Liver (tissue), 9 donors: Measurements from ENCODE around the gene SC5D. TPM values are rescaled to one million over a fixed set of nuclear protein-coding genes. Genes with fewer than 3 reads are reported as not detected.

Source experiments
- DNase-seq: peaks from one replicate; pipeline ENCODE4 v3.0.0-alpha.2; 2017; ENCODE audit warnings: low spot score
- H3K27ac ChIP-seq, 2 donors: one replicate each; pipeline ENCODE4 v1.7.0; 2013; ENCODE audit warnings: inconsistent platforms in 2 of 2, low read length in 2 of 2, control low read depth in 1 of 2, low read depth in 1 of 2, mild to moderate bottlenecking in 1 of 2
- H3K27me3 ChIP-seq, 4 donors: one replicate each; pipeline versions ENCODE4 v1.6.1 to v1.7.0; 2013; ENCODE audit warnings: low read length in 3 of 4, inconsistent platforms in 1 of 4, mild to moderate bottlenecking in 1 of 4, moderate library complexity in 1 of 4; ENCODE audit not compliant: control insufficient read depth in 4 of 4, insufficient read depth in 4 of 4
- H3K36me3 ChIP-seq, 4 donors: one replicate each; pipeline versions ENCODE4 v1.6.1 to v1.7.0; 2013; ENCODE audit warnings: low read length in 3 of 4, mild to moderate bottlenecking in 3 of 4, low read depth in 1 of 4, moderate library complexity in 1 of 4; ENCODE audit not compliant: control insufficient read depth in 4 of 4, insufficient read depth in 3 of 4
- H3K4me1 ChIP-seq, 4 donors: one replicate each; pipeline versions ENCODE4 v1.6.1 to v1.7.0; 2013; ENCODE audit warnings: low read length in 3 of 4, mild to moderate bottlenecking in 3 of 4, moderate library complexity in 1 of 4; ENCODE audit not compliant: control insufficient read depth in 4 of 4, insufficient read depth in 4 of 4
- H3K4me3 ChIP-seq, 3 donors: one replicate each; pipeline versions ENCODE4 v1.6.1 to v1.7.0; 2013; ENCODE audit warnings: low read length in 3 of 3, control low read depth in 1 of 3, low read depth in 1 of 3, mild to moderate bottlenecking in 1 of 3
- H3K9ac ChIP-seq, 2 donors: one replicate each; pipeline ENCODE4 v1.7.0; 2013; ENCODE audit warnings: low read length in 2 of 2, mild to moderate bottlenecking in 2 of 2, moderate library complexity in 2 of 2, control low read depth in 1 of 2, low read depth in 1 of 2
- H3K9me3 ChIP-seq, 4 donors: one replicate each; pipeline versions ENCODE4 v1.6.1 to v1.7.0; 2013; ENCODE audit warnings: low read length in 3 of 4; ENCODE audit not compliant: control insufficient read depth in 4 of 4
- ATF3 ChIP-seq: IDR thresholded peaks from 2 replicates; pipeline ENCODE4 v1.6.1; 2016; ENCODE audit warnings: antibody characterized with exemption
- CTCF ChIP-seq: fragments of 150-350 bp; IDR thresholded peaks from 2 replicates; pipeline ENCODE4 v1.5.1; 2017; ENCODE audit warnings: improper control_type of control experiment, low read depth, low read length; ENCODE audit not compliant: missing input control
- EGR1 ChIP-seq, 2 donors: IDR thresholded peaks; 2 replicates each; pipeline ENCODE4 v1.6.1; 2016 to 2018; ENCODE audit warnings: antibody characterized with exemption in 2 of 2, low read depth in 2 of 2
- FOXA1 ChIP-seq: IDR thresholded peaks from 2 replicates; pipeline ENCODE4 v1.6.1; 2016; ENCODE audit warnings: antibody characterized with exemption
- FOXA2 ChIP-seq: IDR thresholded peaks from 2 replicates; pipeline ENCODE4 v1.6.1; 2016; ENCODE audit warnings: antibody characterized with exemption
- GABPA ChIP-seq, 2 donors: IDR thresholded peaks in 1 of 2; conservative IDR thresholded peaks in 1 of 2; 2 replicates each; pipeline ENCODE4 v1.6.1; 2016; ENCODE audit warnings: antibody characterized with exemption in 2 of 2, mild to moderate bottlenecking in 1 of 2, moderate library complexity in 1 of 2
- HNF4A ChIP-seq, 2 donors: conservative IDR thresholded peaks; 2 replicates each; pipeline ENCODE4 v1.6.1; 2016; ENCODE audit warnings: antibody characterized with exemption in 2 of 2, mild to moderate bottlenecking in 2 of 2
- HNF4G ChIP-seq: IDR thresholded peaks from 2 replicates; pipeline ENCODE4 v1.6.1; 2016; ENCODE audit warnings: antibody characterized with exemption
- JUND ChIP-seq, 2 donors: IDR thresholded peaks; 2 replicates each; pipeline ENCODE4 v1.6.1; 2016; ENCODE audit warnings: antibody characterized with exemption in 2 of 2
- MAX ChIP-seq: IDR thresholded peaks from 2 replicates; pipeline ENCODE4 v1.6.1; 2016; ENCODE audit warnings: antibody characterized with exemption
- NR2F2 ChIP-seq: IDR thresholded peaks from 2 replicates; pipeline ENCODE4 v1.6.1; 2016; ENCODE audit warnings: antibody characterized with exemption
- REST ChIP-seq: IDR thresholded peaks from 2 replicates; pipeline ENCODE4 v1.6.1; 2016; ENCODE audit warnings: antibody characterized with exemption, mild to moderate bottlenecking
- RXRA ChIP-seq, 2 donors: IDR thresholded peaks; 2 replicates each; pipeline ENCODE4 v1.6.1; 2017 to 2018; ENCODE audit warnings: antibody characterized with exemption in 2 of 2, mild to moderate bottlenecking in 1 of 2
- SP1 ChIP-seq: IDR thresholded peaks from 2 replicates; pipeline ENCODE4 v1.6.1; 2018; ENCODE audit warnings: antibody characterized with exemption, mild to moderate bottlenecking
- TAF1 ChIP-seq: conservative IDR thresholded peaks from 2 replicates; pipeline ENCODE4 v1.6.1; 2016; ENCODE audit warnings: antibody characterized with exemption, mild to moderate bottlenecking
- YY1 ChIP-seq: IDR thresholded peaks from 2 replicates; pipeline ENCODE4 v1.6.1; 2016; ENCODE audit warnings: antibody characterized with exemption, mild to moderate bottlenecking
- WGBS: extraction: QIAGEN DNeasy Blood & Tissue Kit; methylation state at CpG from one replicate; pipeline ENCODE4 v1.1.7; 2013; 5-methylcytosine and 5-hydroxymethylcytosine counted together
- polyA plus RNA-seq, 2 donors: library from polyadenylated mRNA; stranded (reverse) in 1 of 2; unstranded in 1 of 2; fragments of 200-250 nt in 1 of 2; fragments of >200 nt in 1 of 2; fragmentation: Nextera tagmentation in 1 of 2; extraction: Ambion mirVana in 1 of 2; gene quantifications; one replicate each; pipeline versions ENCODE4 v1.2.1 to v1.2.3, GENCODE V29; 2013 to 2015
- total RNA-seq, 2 donors: library from RNA; depleted of rRNA; stranded (reverse); fragments of >200 nt; gene quantifications; one replicate each; pipeline ENCODE4 v1.2.3, GENCODE V29; 2014
- TF ChIP-seq, protein P1 (sequence below): IDR thresholded peaks from 2 replicates; pipeline ENCODE4 v1.6.1; 2016; ENCODE audit warnings: antibody characterized with exemption
- donor health status: healthy.
- donor health status: healthy.
- donor health status: healthy.
- donor health status: healthy.
- donor health status: healthy.

Gene SC5D
- total and polyA plus RNA-seq, 4 donors, result 80.1 to 282 (median 153) TPM

GRCh38 chr11:121282886-121283502 lies 9.6 kb upstream of the SC5D start (continued):
- TF ChIP-seq ATF3, result no peak
- TF ChIP-seq JUND (IDR thresholded peaks at IDR 0.05), result no peak

- no peak for DNase-seq
- WGBS, result 84% methylated on average over 3 of the region's 3 CpGs
- Histone ChIP-seq H3K27me3 (no peaks in the 10 kb centered on the region), H3K9ac (no peak overlapping the region), H3K27ac (no peak overlapping the region), H3K9me3 (no peaks in the 10 kb centered on the region), H3K4me1 (peaks cover 0 to 25% (median 11%) of the 10 kb centered on the region in 4 donors), H3K4me3 (no peak overlapping the region), H3K36me3 (peaks cover 0 to 3% (median 0%) of the 10 kb centered on the region in 4 donors)
- TF ChIP-seq FOXA2 (no peak), FOXA1 (no peak), SP1 (no peak), MAX (no peak), HNF4G (no peak), EGR1 (IDR thresholded peaks at IDR 0.05; ENCODE audit: low read depth in 2 of 2) (no peak), YY1 (no peak), REST (no peak), RXRA (IDR thresholded peaks at IDR 0.05) (no peak), TAF1 (no peak), HNF4A (conservative IDR thresholded peaks at IDR 0.05) (no peak), NR2F2 (no peak), CTCF (no peak), GABPA (IDR thresholded peaks at IDR 0.05 in 1 of 2, conservative IDR thresholded peaks at IDR 0.05 in 1 of 2) (no peak), ATF3 (no peak)
- TF ChIP-seq, protein P1, sequence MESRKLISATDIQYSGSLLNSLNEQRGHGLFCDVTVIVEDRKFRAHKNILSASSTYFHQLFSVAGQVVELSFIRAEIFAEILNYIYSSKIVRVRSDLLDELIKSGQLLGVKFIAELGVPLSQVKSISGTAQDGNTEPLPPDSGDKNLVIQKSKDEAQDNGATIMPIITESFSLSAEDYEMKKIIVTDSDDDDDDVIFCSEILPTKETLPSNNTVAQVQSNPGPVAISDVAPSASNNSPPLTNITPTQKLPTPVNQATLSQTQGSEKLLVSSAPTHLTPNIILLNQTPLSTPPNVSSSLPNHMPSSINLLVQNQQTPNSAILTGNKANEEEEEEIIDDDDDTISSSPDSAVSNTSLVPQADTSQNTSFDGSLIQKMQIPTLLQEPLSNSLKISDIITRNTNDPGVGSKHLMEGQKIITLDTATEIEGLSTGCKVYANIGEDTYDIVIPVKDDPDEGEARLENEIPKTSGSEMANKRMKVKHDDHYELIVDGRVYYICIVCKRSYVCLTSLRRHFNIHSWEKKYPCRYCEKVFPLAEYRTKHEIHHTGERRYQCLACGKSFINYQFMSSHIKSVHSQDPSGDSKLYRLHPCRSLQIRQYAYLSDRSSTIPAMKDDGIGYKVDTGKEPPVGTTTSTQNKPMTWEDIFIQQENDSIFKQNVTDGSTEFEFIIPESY, result no peak
Measured at GRCh38 chr11:121291319-121291718, 1.3 kb upstream of the SC5D start.
